H9 (cell line): Measurements from ENCODE around the gene KSR1. TPM values are rescaled to one million over a fixed set of nuclear protein-coding genes. Genes with fewer than 3 reads are reported as not detected.

Experiments
- DNase-seq: peaks from one replicate; pipeline ENCODE4 v3.0.0-alpha.2; 2017
- H2AFZ ChIP-seq: one replicate; pipeline ENCODE4 v1.6.1; 2013; ENCODE audit warnings: mild to moderate bottlenecking, low read length, control low read depth, moderate library complexity
- H2AK5ac ChIP-seq: 2 replicates; pipeline ENCODE4 v1.6.1; 2013; ENCODE audit warnings: low read length, control low read depth, mixed read lengths; ENCODE audit not compliant: insufficient read length
- H2BK120ac ChIP-seq: one replicate; pipeline ENCODE4 v1.6.1; 2013; ENCODE audit warnings: low read depth, mild to moderate bottlenecking, low read length, control low read depth, inconsistent platforms; ENCODE audit not compliant: poor library complexity, severe bottlenecking
- H2BK12ac ChIP-seq: 2 replicates; pipeline ENCODE4 v1.6.1; 2013; ENCODE audit warnings: low read length, control low read depth, mixed read lengths, low read depth; ENCODE audit not compliant: insufficient read length
- H2BK15ac ChIP-seq: 2 replicates; pipeline ENCODE4 v1.6.1; 2013; ENCODE audit warnings: low read depth, low read length, control low read depth
- H2BK20ac ChIP-seq: one replicate; pipeline ENCODE4 v1.6.1; 2013; ENCODE audit warnings: low read depth, mild to moderate bottlenecking, low read length, control low read depth, inconsistent platforms; ENCODE audit not compliant: poor library complexity, severe bottlenecking
- H2BK5ac ChIP-seq: 2 replicates; pipeline ENCODE4 v1.6.1; 2013; ENCODE audit warnings: low read length, control low read depth, mixed read lengths; ENCODE audit not compliant: insufficient read length
- H3K14ac ChIP-seq: 2 replicates; pipeline ENCODE4 v1.6.1; 2013; ENCODE audit warnings: low read length, control low read depth; ENCODE audit not compliant: insufficient read depth
- H3K18ac ChIP-seq: 2 replicates; pipeline ENCODE4 v1.6.1; 2013; ENCODE audit warnings: low read depth, mild to moderate bottlenecking, mixed read lengths, low read length, control low read depth; ENCODE audit not compliant: insufficient read length
- H3K23ac ChIP-seq: 2 replicates; pipeline ENCODE4 v1.6.1; 2013; ENCODE audit warnings: low read length, control low read depth, mixed read lengths, low read depth; ENCODE audit not compliant: insufficient read length
- H3K23me2 ChIP-seq: 2 replicates; pipeline ENCODE4 v1.6.1; 2013; ENCODE audit warnings: low read depth, mild to moderate bottlenecking, mixed read lengths, low read length, control low read depth; ENCODE audit not compliant: insufficient read length, poor library complexity, severe bottlenecking
- H3K27ac ChIP-seq: 2 replicates; pipeline ENCODE4 v1.5.1; 2013; ENCODE audit warnings: low read length, control low read depth, mixed read lengths, low read depth; ENCODE audit not compliant: insufficient read length
- H3K27me3 ChIP-seq: 2 replicates; pipeline ENCODE4 v1.6.1; 2013; ENCODE audit warnings: low read length, control low read depth, inconsistent platforms; ENCODE audit not compliant: insufficient read depth
- H3K4ac ChIP-seq: 2 replicates; pipeline ENCODE4 v1.6.1; 2013; ENCODE audit warnings: low read depth, mild to moderate bottlenecking, control low read depth, inconsistent platforms, low read length, moderate library complexity
- H3K4me1 ChIP-seq: 2 replicates; pipeline ENCODE4 v1.6.1; 2013; ENCODE audit warnings: low read length, control low read depth, inconsistent platforms; ENCODE audit not compliant: insufficient read depth
- H3K4me2 ChIP-seq: 2 replicates; pipeline ENCODE4 v1.6.1; 2013; ENCODE audit warnings: low read length, control low read depth, mixed read lengths; ENCODE audit not compliant: insufficient read length, insufficient read depth
- H3K56ac ChIP-seq: 2 replicates; pipeline ENCODE4 v1.6.1; 2013; ENCODE audit warnings: low read depth, mild to moderate bottlenecking, mixed read lengths, low read length, control low read depth; ENCODE audit not compliant: insufficient read length
- H3K79me1 ChIP-seq: 2 replicates; pipeline ENCODE4 v1.6.1; 2013; ENCODE audit warnings: low read depth, mild to moderate bottlenecking, moderate library complexity, low read length, control low read depth, inconsistent platforms; ENCODE audit not compliant: insufficient read depth, poor library complexity, severe bottlenecking
- H3K79me2 ChIP-seq: 2 replicates; pipeline ENCODE4 v1.6.1; 2013; ENCODE audit warnings: low read length, control low read depth, inconsistent platforms; ENCODE audit not compliant: insufficient read depth
- H3K9ac ChIP-seq: 2 replicates; pipeline ENCODE4 v1.6.1; 2013; ENCODE audit warnings: low read length, control low read depth, mixed read lengths; ENCODE audit not compliant: insufficient read length; ENCODE audit errors: extremely low read depth
- H3K9me3 ChIP-seq: one replicate; pipeline ENCODE4 v1.6.1; 2013; ENCODE audit warnings: low read depth, low read length, inconsistent platforms; ENCODE audit not compliant: control insufficient read depth
- H3T11ph ChIP-seq: one replicate; pipeline ENCODE4 v1.6.1; 2013; ENCODE audit warnings: mild to moderate bottlenecking, low read length, control low read depth, inconsistent platforms
- H4K20me1 ChIP-seq: one replicate; pipeline ENCODE4 v1.6.1; 2013; ENCODE audit not compliant: control insufficient read depth, insufficient read length, insufficient read depth
- H4K5ac ChIP-seq: 2 replicates; pipeline ENCODE4 v1.6.1; 2013; ENCODE audit warnings: low read depth, mild to moderate bottlenecking, mixed read lengths, low read length, control low read depth; ENCODE audit not compliant: insufficient read length
- H4K8ac ChIP-seq: replicated peaks from 2 replicates; pipeline ENCODE4 v1.6.1; 2013; ENCODE audit warnings: low read length, control low read depth, mixed read lengths, low read depth; ENCODE audit not compliant: insufficient read length
- H4K91ac ChIP-seq: 2 replicates; pipeline ENCODE4 v1.6.1; 2013; ENCODE audit warnings: low read depth, mild to moderate bottlenecking, moderate library complexity, mixed read lengths, low read length, control low read depth; ENCODE audit not compliant: insufficient read length
- H3K27ac Mint-ChIP-seq, 3 experiments: 2 replicates in 2 of 3; 3 replicates in 1 of 3; pipeline ENCODE4 v1.8.0; 2020 to 2021; ENCODE audit warnings: mixed read lengths in 3 of 3, mild to moderate bottlenecking in 1 of 3, moderate library complexity in 1 of 3
- H3K27me3 Mint-ChIP-seq: 2 replicates; pipeline ENCODE4 v1.8.0; 2021; ENCODE audit warnings: low read depth, mild to moderate bottlenecking, moderate library complexity, mixed read lengths
- H3K36me3 Mint-ChIP-seq, 3 experiments: 2 replicates in 2 of 3; 3 replicates in 1 of 3; pipeline ENCODE4 v1.8.0; 2020 to 2021; ENCODE audit warnings: low read depth in 3 of 3, mixed read lengths in 3 of 3; ENCODE audit not compliant: insufficient read depth in 1 of 3
- H3K4me1 Mint-ChIP-seq, 2 experiments: 2 replicates each; pipeline ENCODE4 v1.8.0; 2020; ENCODE audit warnings: mixed read lengths in 2 of 2
- H3K4me3 Mint-ChIP-seq, 2 experiments: 2 replicates in 1 of 2; 3 replicates in 1 of 2; pipeline ENCODE4 v1.8.0; 2020 to 2021; ENCODE audit warnings: mild to moderate bottlenecking in 2 of 2, mixed read lengths in 2 of 2, moderate library complexity in 1 of 2
- H3K9me3 Mint-ChIP-seq, 2 experiments: 2 replicates in 1 of 2; 3 replicates in 1 of 2; pipeline ENCODE4 v1.8.0; 2020; ENCODE audit warnings: mild to moderate bottlenecking in 2 of 2, mixed read lengths in 2 of 2, moderate library complexity in 1 of 2
- CTCF ChIP-seq: fragments of 200-600 bp; sonication (generic); conservative IDR thresholded peaks from 3 replicates; pipeline ENCODE4 v1.8.0; 2021; ENCODE audit warnings: antibody characterized with exemption, mild to moderate bottlenecking
- WGBS: extraction: QIAGEN DNeasy Blood & Tissue Kit; methylation state at CpG from one replicate; pipeline ENCODE4 v1.1.7; 2013; ENCODE audit warnings: missing lambda C conversion rate, low lambda C conversion rate, mixed read lengths; ENCODE audit not compliant: insufficient read length; ENCODE audit errors: extremely low coverage; 5-methylcytosine and 5-hydroxymethylcytosine counted together
- total RNA-seq: library from RNA; stranded (reverse); gene quantifications from 2 replicates; pipeline ENCODE4 v1.2.1, GENCODE V29; 2021

The KSR1 gene
- total RNA-seq, 1 experiment from 2014 or later, result 44.9 TPM

GRCh38 chr17:27455236-27455913 is 873 bp upstream of the KSR1 start:
- Mint-ChIP-seq H3K36me3 (peaks cover 0 to 2% (median 0%) of the 10 kb centered on the region in 3 experiments; a peak in 1 of 7 replicates), H3K9me3 (peaks cover 0 to 2% of the 10 kb centered on the region in 2 experiments; a peak in 2 of 5 replicates), H3K4me1 (peaks cover 38 to 39% of the 10 kb centered on the region in 2 experiments), H3K27me3 (peaks cover 17% of the 10 kb centered on the region), H3K27ac (peak overlapping the region; percentile 44 to 65 (median 55); a peak in 3 of 7 replicates), H3K4me3 (peak overlapping the region; percentile 61 to 83)
- Histone ChIP-seq H2BK12ac (no peak overlapping the region), H2BK120ac (no peak overlapping the region), H3K14ac (peak overlapping the region; percentile 53; the same call in 1 of the 2 replicates), H3K79me2 (peaks cover 13% of the 10 kb centered on the region; the same call in 1 of the 2 replicates), H3T11ph (no peak overlapping the region), H3K79me1 (no peaks in the 10 kb centered on the region), H3K56ac (no peak overlapping the region), H3K18ac (no peak overlapping the region), H2AK5ac (no peak overlapping the region), H4K20me1 (no peaks in the 10 kb centered on the region), H3K23ac (no peak overlapping the region), H2BK20ac (no peak overlapping the region), H4K91ac (no peak overlapping the region), H3K27ac (no peak overlapping the region), H4K5ac (no peak overlapping the region), H3K9ac (no peak overlapping the region), H3K4ac (no peak overlapping the region), H2BK5ac (no peak overlapping the region), H3K9me3 (no peaks in the 10 kb centered on the region), H3K4me1 (peaks cover 7% of the 10 kb centered on the region; the same call in 1 of the 2 replicates), H3K23me2 (peaks cover 11% of the 10 kb centered on the region), H2AFZ (no peak overlapping the region), H3K27me3 (no peaks in the 10 kb centered on the region; the same call in 1 of the 2 replicates), H2BK15ac (no peak overlapping the region), H3K4me2 (peak overlapping the region; percentile 43), H4K8ac (no peak overlapping the region)
- no CpG with 5 or more reads among the region's 12 CpGs for WGBS
- no peak for TF ChIP-seq CTCF
- no peak for DNase-seq
